ENCODE data around the gene EFNB1.

Gene EFNB1

DNA sequence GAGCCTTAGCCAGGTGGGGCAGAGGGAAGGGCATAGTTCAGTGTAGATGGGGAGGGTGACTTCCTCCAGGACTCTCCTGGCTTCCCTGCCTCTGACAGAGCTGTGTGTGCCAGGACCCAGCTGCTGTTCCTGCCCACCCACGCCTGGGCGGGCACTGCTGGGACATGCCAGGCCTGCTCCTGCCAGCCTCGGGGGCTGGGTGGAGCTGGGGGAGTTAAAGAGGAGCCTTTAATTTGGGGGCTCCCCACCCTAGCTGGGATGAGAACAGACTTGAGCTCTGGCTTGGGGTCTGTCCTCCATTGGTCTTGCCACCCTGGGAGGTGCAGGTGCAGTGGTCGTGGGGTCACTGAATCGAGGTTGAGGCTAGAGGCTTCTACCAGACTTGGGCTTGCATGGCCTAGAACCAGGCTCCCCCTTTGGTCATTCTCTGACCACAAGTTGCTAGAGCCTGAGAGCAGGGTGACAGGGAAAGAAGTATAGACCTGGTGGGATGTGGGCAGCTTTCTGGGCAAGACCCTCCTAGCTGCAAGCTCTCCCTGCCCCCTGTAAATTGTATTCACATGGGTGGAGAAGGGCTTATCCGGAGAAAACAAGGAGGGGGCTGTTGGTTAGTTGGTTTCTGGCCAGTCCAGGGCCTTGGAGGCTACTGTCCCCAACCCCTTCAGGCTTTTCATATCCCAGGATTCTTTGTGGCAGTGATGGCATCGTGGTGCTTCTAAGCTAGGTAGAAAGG lies 5.7 kb downstream of the EFNB1 start:
- no peak for DNase-seq (ENCODE audit: low read depth, low spot score)
- Histone ChIP-seq H3K4me3 (ENCODE audit: low read length) (no peak overlapping the region), H3K9me3 (ENCODE audit: control insufficient read depth, insufficient read depth, low read length) (no peaks in the 10 kb centered on the region), H3K36me3 (ENCODE audit: control insufficient read depth, insufficient read depth, low read length) (no peaks in the 10 kb centered on the region), H3K27ac (ENCODE audit: low read length) (no peak overlapping the region), H3K27me3 (ENCODE audit: control insufficient read depth, insufficient read depth, low read length) (peaks cover 47% of the 10 kb centered on the region), H3K4me1 (ENCODE audit: control insufficient read depth, insufficient read depth, low read length) (peaks cover 3% of the 10 kb centered on the region; the same call in 1 of the 2 replicates)
- no CpG with 5 or more reads among the region's 7 CpGs for WGBS (ENCODE audit: insufficient coverage, insufficient read length)

DNA sequence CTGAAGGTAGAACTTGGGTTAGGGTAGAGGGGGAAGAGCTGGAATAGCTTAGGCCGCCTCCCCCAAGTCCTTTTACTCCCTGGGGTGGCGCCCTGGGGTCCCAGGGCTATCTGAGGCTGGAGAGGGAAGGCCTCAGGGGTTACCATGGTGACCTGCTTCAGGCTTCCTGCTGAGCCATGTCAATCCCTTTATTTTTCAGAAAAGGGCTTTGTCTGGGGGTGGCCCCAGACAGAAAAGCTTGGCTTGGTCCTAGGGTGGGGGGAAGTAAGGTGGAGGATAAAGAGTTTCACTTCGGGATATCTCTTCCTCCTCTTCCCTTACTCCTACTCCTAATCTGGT lies 6.3 kb downstream of the EFNB1 start:
- H3K4me3 ChIP-seq (ENCODE audit: low read length), result no peak overlapping the region
- peaks cover 3% of the 10 kb centered on the region; the same call in 1 of the 2 replicates for H3K4me1 ChIP-seq (ENCODE audit: control insufficient read depth, insufficient read depth, low read length)
- H3K27me3 ChIP-seq (ENCODE audit: control insufficient read depth, insufficient read depth, low read length), result peaks cover 42% of the 10 kb centered on the region
- no peak overlapping the region for H3K27ac ChIP-seq (ENCODE audit: low read length)
- no peaks in the 10 kb centered on the region for H3K9me3 ChIP-seq (ENCODE audit: control insufficient read depth, insufficient read depth, low read length)
- no peak for DNase-seq (ENCODE audit: low read depth, low spot score)
- WGBS (ENCODE audit: insufficient coverage, insufficient read length), result no CpG with 5 or more reads among the region's 3 CpGs
- no peaks in the 10 kb centered on the region for H3K36me3 ChIP-seq (ENCODE audit: control insufficient read depth, insufficient read depth, low read length)

DNA sequence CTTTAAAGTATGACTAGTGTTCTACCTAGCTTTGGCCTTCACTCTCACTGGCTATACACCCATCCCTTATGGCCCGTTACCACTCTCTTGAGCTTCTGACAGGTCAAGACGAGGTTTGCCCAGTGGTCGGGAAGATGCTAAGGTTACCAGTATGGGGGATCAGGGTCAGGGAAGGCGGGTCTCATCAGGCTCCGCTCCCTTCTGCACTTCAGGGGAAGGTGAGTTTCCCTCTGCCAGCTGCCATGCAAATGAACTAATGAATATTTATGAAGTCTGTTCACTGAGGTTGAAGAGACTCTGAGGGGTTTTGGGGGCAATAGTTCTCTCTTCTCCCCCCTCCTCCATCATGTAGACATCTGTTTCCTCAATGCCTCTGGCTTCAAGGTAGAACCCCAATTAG lies 6.6 kb downstream of the EFNB1 start:
- H3K4me1 ChIP-seq (ENCODE audit: control insufficient read depth, insufficient read depth, low read length), result peaks cover 3% of the 10 kb centered on the region; the same call in 1 of the 2 replicates
- no peaks in the 10 kb centered on the region for H3K36me3 ChIP-seq (ENCODE audit: control insufficient read depth, insufficient read depth, low read length)
- no peaks in the 10 kb centered on the region for H3K9me3 ChIP-seq (ENCODE audit: control insufficient read depth, insufficient read depth, low read length)
- no peak for DNase-seq (ENCODE audit: low read depth, low spot score)
- H3K27me3 ChIP-seq (ENCODE audit: control insufficient read depth, insufficient read depth, low read length), result peaks cover 38% of the 10 kb centered on the region
- H3K4me3 ChIP-seq (ENCODE audit: low read length), result no peak overlapping the region
- no CpG with 5 or more reads among the region's 5 CpGs for WGBS (ENCODE audit: insufficient coverage, insufficient read length)
- no peak overlapping the region for H3K27ac ChIP-seq (ENCODE audit: low read length)

DNA sequence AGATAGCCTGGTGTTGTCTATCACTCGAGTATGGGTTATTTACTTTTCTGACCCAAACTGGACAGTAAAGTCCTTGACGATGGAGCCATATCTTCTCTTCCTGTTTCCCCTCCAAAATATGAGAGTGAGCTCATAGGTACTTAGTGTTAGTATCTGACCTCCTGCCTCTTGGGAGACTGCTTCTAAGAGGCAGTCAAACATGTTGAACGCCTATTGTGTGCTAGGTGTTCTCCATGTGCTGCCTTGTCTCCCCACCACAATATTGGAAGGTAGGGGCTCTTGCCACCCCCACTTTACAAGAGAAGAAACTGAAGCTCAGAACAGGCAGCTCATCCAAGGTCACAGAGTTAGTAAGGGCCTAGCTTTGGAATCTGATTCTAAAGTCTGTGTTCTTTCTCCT lies 8.3 kb downstream of the EFNB1 start:
- no peaks in the 10 kb centered on the region for H3K36me3 ChIP-seq (ENCODE audit: control insufficient read depth, insufficient read depth, low read length)
- no peak overlapping the region for H3K4me3 ChIP-seq (ENCODE audit: low read length)
- peaks cover 22% of the 10 kb centered on the region for H3K27me3 ChIP-seq (ENCODE audit: control insufficient read depth, insufficient read depth, low read length)
- H3K4me1 ChIP-seq (ENCODE audit: control insufficient read depth, insufficient read depth, low read length), result no peaks in the 10 kb centered on the region
- WGBS (ENCODE audit: insufficient coverage, insufficient read length), result no CpG with 5 or more reads among the region's 3 CpGs
- H3K27ac ChIP-seq (ENCODE audit: low read length), result no peak overlapping the region
- no peak for DNase-seq (ENCODE audit: low read depth, low spot score)
- H3K9me3 ChIP-seq (ENCODE audit: control insufficient read depth, insufficient read depth, low read length), result no peaks in the 10 kb centered on the region

DNA sequence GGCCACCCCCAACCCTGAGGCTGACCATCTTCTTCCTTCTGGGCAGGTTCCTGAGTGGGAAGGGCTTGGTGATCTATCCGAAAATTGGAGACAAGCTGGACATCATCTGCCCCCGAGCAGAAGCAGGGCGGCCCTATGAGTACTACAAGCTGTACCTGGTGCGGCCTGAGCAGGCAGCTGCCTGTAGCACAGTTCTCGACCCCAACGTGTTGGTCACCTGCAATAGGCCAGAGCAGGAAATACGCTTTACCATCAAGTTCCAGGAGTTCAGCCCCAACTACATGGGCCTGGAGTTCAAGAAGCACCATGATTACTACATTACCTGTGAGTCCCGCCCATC lies 9.7 kb downstream of the EFNB1 start:
- peaks cover 8% of the 10 kb centered on the region; the same call in 1 of the 2 replicates for H3K27me3 ChIP-seq (ENCODE audit: control insufficient read depth, insufficient read depth, low read length)
- H3K27ac ChIP-seq (ENCODE audit: low read length), result no peak overlapping the region
- no CpG with 5 or more reads among the region's 8 CpGs for WGBS (ENCODE audit: insufficient coverage, insufficient read length)
- H3K9me3 ChIP-seq (ENCODE audit: control insufficient read depth, insufficient read depth, low read length), result no peaks in the 10 kb centered on the region
- DNase-seq (ENCODE audit: low read depth, low spot score), result no peak
- H3K4me3 ChIP-seq (ENCODE audit: low read length), result no peak overlapping the region
- no peaks in the 10 kb centered on the region; the same call in 1 of the 2 replicates for H3K4me1 ChIP-seq (ENCODE audit: control insufficient read depth, insufficient read depth, low read length)
- H3K36me3 ChIP-seq (ENCODE audit: control insufficient read depth, insufficient read depth, low read length), result no peaks in the 10 kb centered on the region

DNA sequence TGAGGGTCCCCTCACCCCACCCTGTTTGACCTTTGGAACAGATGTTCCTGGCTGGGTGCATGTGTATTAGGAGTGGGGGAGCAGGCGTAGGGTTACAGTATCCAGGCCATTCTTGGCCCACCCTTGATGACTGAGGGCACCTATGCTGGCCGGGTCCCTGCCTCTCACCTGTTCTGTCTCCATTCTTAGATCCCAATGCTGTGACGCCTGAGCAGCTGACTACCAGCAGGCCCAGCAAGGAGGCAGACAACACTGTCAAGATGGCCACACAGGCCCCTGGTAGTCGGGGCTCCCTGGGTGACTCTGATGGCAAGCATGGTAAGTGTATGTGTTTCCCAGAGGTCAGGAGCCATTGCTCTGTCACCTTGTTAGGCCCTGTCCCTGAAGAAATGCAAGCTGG lies 10.9 kb downstream of the EFNB1 start:
- H3K27ac ChIP-seq (ENCODE audit: low read length), result no peak overlapping the region
- no peak overlapping the region for H3K4me3 ChIP-seq (ENCODE audit: low read length)
- no peaks in the 10 kb centered on the region for H3K9me3 ChIP-seq (ENCODE audit: control insufficient read depth, insufficient read depth, low read length)
- no peaks in the 10 kb centered on the region; the same call in 1 of the 2 replicates for H3K27me3 ChIP-seq (ENCODE audit: control insufficient read depth, insufficient read depth, low read length)
- H3K4me1 ChIP-seq (ENCODE audit: control insufficient read depth, insufficient read depth, low read length), result no peaks in the 10 kb centered on the region; the same call in 1 of the 2 replicates
- no peak for DNase-seq (ENCODE audit: low read depth, low spot score)
- WGBS (ENCODE audit: insufficient coverage, insufficient read length), result no CpG with 5 or more reads among the region's 4 CpGs
- H3K36me3 ChIP-seq (ENCODE audit: control insufficient read depth, insufficient read depth, low read length), result no peaks in the 10 kb centered on the region

DNA sequence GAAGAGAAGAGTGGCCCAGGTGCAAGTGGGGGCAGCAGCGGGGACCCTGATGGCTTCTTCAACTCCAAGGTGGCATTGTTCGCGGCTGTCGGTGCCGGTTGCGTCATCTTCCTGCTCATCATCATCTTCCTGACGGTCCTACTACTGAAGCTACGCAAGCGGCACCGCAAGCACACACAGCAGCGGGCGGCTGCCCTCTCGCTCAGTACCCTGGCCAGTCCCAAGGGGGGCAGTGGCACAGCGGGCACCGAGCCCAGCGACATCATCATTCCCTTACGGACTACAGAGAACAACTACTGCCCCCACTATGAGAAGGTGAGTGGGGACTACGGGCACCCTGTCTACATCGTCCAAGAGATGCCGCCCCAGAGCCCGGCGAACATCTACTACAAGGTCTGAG lies 11.4 kb downstream of the EFNB1 start:
- Histone ChIP-seq H3K4me1 (ENCODE audit: control insufficient read depth, insufficient read depth, low read length) (no peaks in the 10 kb centered on the region; the same call in 1 of the 2 replicates), H3K27me3 (ENCODE audit: control insufficient read depth, insufficient read depth, low read length) (no peaks in the 10 kb centered on the region; the same call in 1 of the 2 replicates), H3K9me3 (ENCODE audit: control insufficient read depth, insufficient read depth, low read length) (no peaks in the 10 kb centered on the region), H3K36me3 (ENCODE audit: control insufficient read depth, insufficient read depth, low read length) (no peaks in the 10 kb centered on the region), H3K27ac (ENCODE audit: low read length) (no peak overlapping the region), H3K4me3 (ENCODE audit: low read length) (no peak overlapping the region)
- whole genome bisulfite sequencing (ENCODE audit: insufficient coverage, insufficient read length), result no CpG with 5 or more reads among the region's 22 CpGs
- no peak for DNase-seq (ENCODE audit: low read depth, low spot score)

DNA sequence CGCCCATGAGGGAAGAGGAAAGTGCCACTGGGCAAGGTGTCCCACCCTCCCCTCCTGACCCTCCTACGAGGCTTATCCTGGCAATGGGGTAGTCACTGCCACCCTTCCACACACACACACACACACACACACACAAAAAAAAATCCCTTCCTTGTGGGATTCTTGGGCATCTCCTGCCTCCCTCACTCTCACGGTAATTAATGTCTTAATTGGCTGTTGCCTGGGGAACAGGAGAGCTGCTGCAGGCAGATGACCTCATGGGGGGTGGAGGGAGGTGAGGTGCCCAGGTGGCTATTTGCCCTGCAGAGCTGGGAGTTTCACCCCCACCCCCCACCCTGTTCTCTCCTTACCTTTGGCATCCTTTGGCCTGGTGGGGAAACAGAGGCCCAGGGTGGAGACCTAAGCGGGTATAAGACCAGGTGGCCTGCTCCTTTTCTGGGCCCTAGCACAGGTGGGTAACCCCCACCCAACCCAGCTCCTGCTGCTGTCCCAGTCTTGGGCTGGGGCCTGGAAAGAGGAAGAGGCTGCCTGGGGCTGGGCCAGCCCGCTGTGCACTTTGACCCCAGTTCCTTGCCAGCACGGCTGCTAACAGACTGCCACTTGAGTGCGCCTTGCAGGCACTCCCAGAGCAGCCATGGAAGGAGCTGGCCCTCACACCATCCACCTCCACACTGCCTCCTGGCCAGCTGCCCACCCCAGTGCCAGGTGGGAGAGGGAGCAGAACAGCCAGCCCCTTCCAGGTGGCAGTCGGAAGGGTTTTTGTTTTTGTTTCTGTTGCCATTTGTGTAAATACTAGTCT lies 12.6 kb downstream of the EFNB1 start:
- Histone ChIP-seq H3K27ac (ENCODE audit: low read length) (no peak overlapping the region), H3K9me3 (ENCODE audit: control insufficient read depth, insufficient read depth, low read length) (no peaks in the 10 kb centered on the region), H3K4me1 (ENCODE audit: control insufficient read depth, insufficient read depth, low read length) (peaks cover 2% of the 10 kb centered on the region), H3K4me3 (ENCODE audit: low read length) (no peak overlapping the region), H3K36me3 (ENCODE audit: control insufficient read depth, insufficient read depth, low read length) (no peaks in the 10 kb centered on the region), H3K27me3 (ENCODE audit: control insufficient read depth, insufficient read depth, low read length) (no peaks in the 10 kb centered on the region; the same call in 1 of the 2 replicates)
- WGBS (ENCODE audit: insufficient coverage, insufficient read length), result no CpG with 5 or more reads among the region's 8 CpGs
- DNase-seq (ENCODE audit: low read depth, low spot score), result no peak

DNA sequence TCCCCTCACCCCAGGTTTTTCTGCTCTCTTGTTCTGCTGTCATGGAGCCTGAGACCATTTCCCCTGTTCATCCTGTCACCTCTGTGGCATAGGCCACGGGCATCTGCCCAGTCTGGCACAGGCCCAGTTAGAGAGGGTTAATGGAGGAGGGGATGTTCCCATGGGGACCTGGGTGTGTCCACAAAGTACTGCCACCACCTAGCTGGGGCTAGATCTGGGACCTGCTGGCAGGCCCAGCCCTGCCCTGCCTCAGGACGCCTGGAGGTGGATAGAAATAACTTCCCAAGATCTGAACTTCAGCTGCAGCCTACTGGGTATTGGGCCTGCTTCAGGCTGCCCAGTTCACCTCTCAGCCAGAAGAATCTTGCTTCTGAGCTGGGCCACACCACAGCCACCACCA lies 13.5 kb downstream of the EFNB1 start:
- H3K36me3 ChIP-seq (ENCODE audit: control insufficient read depth, insufficient read depth, low read length), result no peaks in the 10 kb centered on the region
- H3K27me3 ChIP-seq (ENCODE audit: control insufficient read depth, insufficient read depth, low read length), result no peaks in the 10 kb centered on the region
- no peak for DNase-seq (ENCODE audit: low read depth, low spot score)
- no peak overlapping the region for H3K27ac ChIP-seq (ENCODE audit: low read length)
- H3K4me3 ChIP-seq (ENCODE audit: low read length), result no peak overlapping the region
- H3K9me3 ChIP-seq (ENCODE audit: control insufficient read depth, insufficient read depth, low read length), result no peaks in the 10 kb centered on the region
- peaks cover 4% of the 10 kb centered on the region for H3K4me1 ChIP-seq (ENCODE audit: control insufficient read depth, insufficient read depth, low read length)
- no CpG with 5 or more reads among the region's 2 CpGs for WGBS (ENCODE audit: insufficient coverage, insufficient read length)

DNA sequence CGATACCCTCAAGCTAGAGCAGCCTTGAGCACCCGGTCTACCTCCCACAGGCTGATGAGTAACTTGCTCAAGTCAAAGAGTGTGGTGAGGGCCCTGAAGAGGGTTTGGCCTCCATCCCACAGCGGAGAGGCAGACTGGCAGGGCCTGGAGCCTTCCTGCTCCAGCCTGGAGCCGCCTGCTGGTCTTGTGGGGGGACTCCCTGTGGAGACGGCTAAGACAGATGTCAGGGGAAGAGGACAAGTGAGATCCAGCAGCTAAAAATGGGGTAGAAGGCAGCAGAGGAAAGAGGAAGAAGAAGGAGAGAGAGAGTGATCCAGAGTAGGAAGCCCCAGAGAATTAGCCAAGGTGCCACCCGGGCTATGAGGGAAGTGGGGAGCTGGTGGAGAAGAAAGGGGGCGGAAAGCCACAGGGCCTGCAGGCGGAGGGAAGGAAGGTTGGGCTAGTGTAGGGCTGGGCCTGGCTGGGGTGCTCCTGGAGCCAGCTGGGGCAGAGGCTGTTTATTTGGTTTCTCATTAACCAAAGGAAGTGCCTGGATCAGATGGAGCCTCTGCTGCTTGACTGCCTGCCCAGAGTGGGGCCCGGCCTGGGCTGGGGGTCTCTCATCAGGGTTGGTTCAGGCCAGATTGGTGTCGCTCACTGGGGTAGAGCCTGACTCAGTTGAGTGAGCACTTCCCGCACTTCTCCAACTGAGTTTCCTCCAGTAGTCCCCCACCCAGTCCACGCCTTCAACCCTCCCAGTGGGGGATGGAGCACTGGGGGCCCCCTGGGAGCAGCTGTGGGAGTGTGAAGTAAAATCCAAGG lies 14.2 kb downstream of the EFNB1 start:
- H3K27ac ChIP-seq (ENCODE audit: low read length), result no peak overlapping the region
- H3K4me3 ChIP-seq (ENCODE audit: low read length), result no peak overlapping the region
- no peaks in the 10 kb centered on the region for H3K9me3 ChIP-seq (ENCODE audit: control insufficient read depth, insufficient read depth, low read length)
- peaks cover 6% of the 10 kb centered on the region for H3K4me1 ChIP-seq (ENCODE audit: control insufficient read depth, insufficient read depth, low read length)
- WGBS (ENCODE audit: insufficient coverage, insufficient read length), result no CpG with 5 or more reads among the region's 12 CpGs
- H3K27me3 ChIP-seq (ENCODE audit: control insufficient read depth, insufficient read depth, low read length), result no peaks in the 10 kb centered on the region; the same call in 1 of the 2 replicates
- H3K36me3 ChIP-seq (ENCODE audit: control insufficient read depth, insufficient read depth, low read length), result no peaks in the 10 kb centered on the region
- DNase-seq (ENCODE audit: low read depth, low spot score), result no peak

Measured in iPS DF 6.9 (cell line).